ENCODE results near the gene ZCCHC7. TPM values are rescaled to one million over a fixed set of nuclear protein-coding genes. Genes with fewer than 3 reads are reported as not detected.
"Not testable (repeated sequence)": the region's sequence is repeated elsewhere in the genome, so short reads cannot be mapped to it uniquely, and the experiment has no call there.

ZCCHC7 gene
- total RNA-seq, 2 experiments from 2014 or later = 76.4 to 108 TPM

GRCh38 chr9:37117956-37118355, 2.4 kb upstream of the ZCCHC7 start:
- no peaks in the 10 kb centered on the region for H4K20me1 ChIP-seq (ENCODE audit: insufficient read depth, low read length)
- H3K9me3 ChIP-seq (ENCODE audit: low read length) = no peaks in the 10 kb centered on the region
- no peak overlapping the region for H3K4me3 ChIP-seq (ENCODE audit: low read depth, low read length, poor library complexity, severe bottlenecking)
- intact Hi-C loops (cut with micrococcal nuclease; ENCODE audit: unreplicated experiment) = no loop called here
- DNase-seq (ENCODE audit: low spot score) = no peak
- BruUV-seq (replicated peaks) = no TSS peak
- H3K4me2 ChIP-seq (ENCODE audit: low read length) = no peak overlapping the region
- CTCF ChIA-PET (ENCODE audit: unreplicated experiment) = no interaction called here
- no peak overlapping the region for H3K27ac ChIP-seq (ENCODE audit: low read depth, low read length, poor library complexity, severe bottlenecking)
- POLR2A ChIA-PET = interaction anchor here (1.2 to 4.9 kb wide), 3 partner anchors 9 to 35 kb away, joined by 3 to 22 read pairs (median 3); no protein-coding TSS in a partner anchor
- H3K4me1 ChIP-seq (ENCODE audit: insufficient read depth, low read length, poor library complexity, severe bottlenecking) = peaks cover 35% of the 10 kb centered on the region
- H3K36me3 ChIP-seq (ENCODE audit: insufficient read depth, low read length) = peaks cover 12% of the 10 kb centered on the region; the same call in 1 of the 2 replicates
- TF ChIP-seq EZH2phosphoT487 (IDR thresholded peaks at IDR 0.05; ENCODE audit: borderline replicate concordance, low read depth, low read length) = no peak
- no peak for TF ChIP-seq CTCF (conservative IDR thresholded peaks at IDR 0.05; ENCODE audit: low read length)
- H3K9me2 ChIP-seq (ENCODE audit: insufficient read depth, low read length) = no peaks in the 10 kb centered on the region
- H2AFZ ChIP-seq (ENCODE audit: low read length) = no peak overlapping the region
- H3K79me2 ChIP-seq (ENCODE audit: insufficient read depth, low read depth, low read length) = peaks cover 29% of the 10 kb centered on the region

- POLR2A ChIA-PET = interaction anchor here (0.6 to 4.9 kb wide), 20 partner anchors 9 to 459 kb away, joined by 3 to 28 read pairs (median 6); no protein-coding TSS in a partner anchor
Measured at GRCh38 chr9:37119360-37119759, 1.0 kb upstream of the ZCCHC7 start.

GRCh38 chr9:37120843-37121335, 515 bp downstream of the ZCCHC7 start:
- intact Hi-C loops (cut with micrococcal nuclease; ENCODE audit: unreplicated experiment) = loop anchor here (2.0 to 5.0 kb wide), 7 partner anchors 36 to 286 kb away; no protein-coding TSS in a partner anchor
- BruUV-seq (replicated peaks) = not testable (repeated sequence)
- CTCF ChIA-PET (ENCODE audit: unreplicated experiment) = interaction anchor here (1.1 to 1.3 kb wide), 2 partner anchors 9 to 46 kb away, joined by 3 to 4 read pairs; no protein-coding TSS in a partner anchor

More at GRCh38 chr9:37119360-37119759, 1.0 kb upstream of the ZCCHC7 start:
- Histone ChIP-seq H3K4me1 (ENCODE audit: insufficient read depth, low read length, poor library complexity, severe bottlenecking) (peaks cover 44% of the 10 kb centered on the region), H3K9me3 (ENCODE audit: low read length) (no peaks in the 10 kb centered on the region), H4K20me1 (ENCODE audit: insufficient read depth, low read length) (no peaks in the 10 kb centered on the region), H2AFZ (ENCODE audit: low read length) (peak overlapping the region; percentile 56; the same call in 1 of the 2 replicates), H3K79me2 (ENCODE audit: insufficient read depth, low read depth, low read length) (peaks cover 43% of the 10 kb centered on the region), H3K27ac (ENCODE audit: low read depth, low read length, poor library complexity, severe bottlenecking) (no peak overlapping the region), H3K36me3 (ENCODE audit: insufficient read depth, low read length) (peaks cover 21% of the 10 kb centered on the region), H3K4me2 (ENCODE audit: low read length) (peak overlapping the region; percentile 51; the same call in 1 of the 2 replicates), H3K9me2 (ENCODE audit: insufficient read depth, low read length) (no peaks in the 10 kb centered on the region), H3K4me3 (ENCODE audit: low read depth, low read length, poor library complexity, severe bottlenecking) (peak overlapping the region; percentile 96)
- no TSS peak for BruUV-seq (replicated peaks)
- intact Hi-C loops (cut with micrococcal nuclease; ENCODE audit: unreplicated experiment) = no loop called here
- CTCF ChIA-PET (ENCODE audit: unreplicated experiment) = interaction anchor here (0.6 kb wide), 1 partner anchor 292 kb away, joined by 13 read pairs; no protein-coding TSS in a partner anchor
- no peak for TF ChIP-seq CTCF (conservative IDR thresholded peaks at IDR 0.05; ENCODE audit: low read length)
- TF ChIP-seq EZH2phosphoT487 (IDR thresholded peaks at IDR 0.05; ENCODE audit: borderline replicate concordance, low read depth, low read length) = no peak
- no peak for DNase-seq (ENCODE audit: low spot score)

More at GRCh38 chr9:37120843-37121335, 515 bp downstream of the ZCCHC7 start:
- not testable (repeated sequence) for H4K20me1 ChIP-seq (ENCODE audit: insufficient read depth, low read length); H3K9me3 ChIP-seq (ENCODE audit: low read length); DNase-seq (ENCODE audit: low spot score); H3K9me2 ChIP-seq (ENCODE audit: insufficient read depth, low read length)
- Histone ChIP-seq H3K79me2 (ENCODE audit: insufficient read depth, low read depth, low read length) (peaks cover 58% of the 10 kb centered on the region), H3K36me3 (ENCODE audit: insufficient read depth, low read length) (peaks cover 33% of the 10 kb centered on the region), H3K4me2 (ENCODE audit: low read length) (peak overlapping the region; percentile 81), H2AFZ (ENCODE audit: low read length) (0 out of 2 replicates have a peak overlapping the region, but pooled peaks have one; percentile 56), H3K4me1 (ENCODE audit: insufficient read depth, low read length, poor library complexity, severe bottlenecking) (peaks cover 47% of the 10 kb centered on the region), H3K27ac (ENCODE audit: low read depth, low read length, poor library complexity, severe bottlenecking) (peak overlapping the region; percentile 65), H3K4me3 (ENCODE audit: low read depth, low read length, poor library complexity, severe bottlenecking) (peak overlapping the region; percentile 96)
- POLR2A ChIA-PET = interaction anchor here (0.7 to 4.9 kb wide), 23 partner anchors 11 to 276 kb away, joined by 3 to 28 read pairs (median 6); no protein-coding TSS in a partner anchor

Data from OCI-LY7 (cell line).